ENCODE data around the gene INMT. TPM values are rescaled to one million over a fixed set of nuclear protein-coding genes. Genes with fewer than 3 reads are reported as not detected.

INMT gene
- total and polyA plus RNA-seq, 2 experiments from 2014 or later = 0.79 to 1.1 TPM

GRCh38 chr7:30787486-30787885 lies 35.6 kb downstream of the INMT start:
- H3K27me3 ChIP-seq (ENCODE audit: insufficient read depth) = no peaks in the 10 kb centered on the region
- H3K9me2 ChIP-seq (ENCODE audit: insufficient read depth) = no peaks in the 10 kb centered on the region
- no peaks in the 10 kb centered on the region for H3K36me3 ChIP-seq (ENCODE audit: insufficient read depth)
- no peaks in the 10 kb centered on the region for H3K27me3 Mint-ChIP-seq (ENCODE audit: insufficient read depth, low read depth, poor library complexity)
- no peak overlapping the region for H3K4me2 ChIP-seq
- no peaks in the 10 kb centered on the region for H3K79me2 ChIP-seq (replicated peaks; ENCODE audit: insufficient read depth)
- TF ChIP-seq ZNF114 (CRISPR knock-in tag; IDR thresholded peaks at IDR 0.05) = no peak
- TF ChIP-seq EZH2phosphoT487 (IDR thresholded peaks at IDR 0.05; ENCODE audit: unreplicated experiment) = no peak
- no peak for TF ChIP-seq CREB1 (CRISPR knock-in tag; IDR thresholded peaks at IDR 0.05; ENCODE audit: low read depth)
- TF ChIP-seq, protein P1, sequence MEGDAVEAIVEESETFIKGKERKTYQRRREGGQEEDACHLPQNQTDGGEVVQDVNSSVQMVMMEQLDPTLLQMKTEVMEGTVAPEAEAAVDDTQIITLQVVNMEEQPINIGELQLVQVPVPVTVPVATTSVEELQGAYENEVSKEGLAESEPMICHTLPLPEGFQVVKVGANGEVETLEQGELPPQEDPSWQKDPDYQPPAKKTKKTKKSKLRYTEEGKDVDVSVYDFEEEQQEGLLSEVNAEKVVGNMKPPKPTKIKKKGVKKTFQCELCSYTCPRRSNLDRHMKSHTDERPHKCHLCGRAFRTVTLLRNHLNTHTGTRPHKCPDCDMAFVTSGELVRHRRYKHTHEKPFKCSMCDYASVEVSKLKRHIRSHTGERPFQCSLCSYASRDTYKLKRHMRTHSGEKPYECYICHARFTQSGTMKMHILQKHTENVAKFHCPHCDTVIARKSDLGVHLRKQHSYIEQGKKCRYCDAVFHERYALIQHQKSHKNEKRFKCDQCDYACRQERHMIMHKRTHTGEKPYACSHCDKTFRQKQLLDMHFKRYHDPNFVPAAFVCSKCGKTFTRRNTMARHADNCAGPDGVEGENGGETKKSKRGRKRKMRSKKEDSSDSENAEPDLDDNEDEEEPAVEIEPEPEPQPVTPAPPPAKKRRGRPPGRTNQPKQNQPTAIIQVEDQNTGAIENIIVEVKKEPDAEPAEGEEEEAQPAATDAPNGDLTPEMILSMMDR (conservative IDR thresholded peaks at IDR 0.05; ENCODE audit: low read depth in 2 of 2) = no peak
- TF ChIP-seq, protein P2, sequence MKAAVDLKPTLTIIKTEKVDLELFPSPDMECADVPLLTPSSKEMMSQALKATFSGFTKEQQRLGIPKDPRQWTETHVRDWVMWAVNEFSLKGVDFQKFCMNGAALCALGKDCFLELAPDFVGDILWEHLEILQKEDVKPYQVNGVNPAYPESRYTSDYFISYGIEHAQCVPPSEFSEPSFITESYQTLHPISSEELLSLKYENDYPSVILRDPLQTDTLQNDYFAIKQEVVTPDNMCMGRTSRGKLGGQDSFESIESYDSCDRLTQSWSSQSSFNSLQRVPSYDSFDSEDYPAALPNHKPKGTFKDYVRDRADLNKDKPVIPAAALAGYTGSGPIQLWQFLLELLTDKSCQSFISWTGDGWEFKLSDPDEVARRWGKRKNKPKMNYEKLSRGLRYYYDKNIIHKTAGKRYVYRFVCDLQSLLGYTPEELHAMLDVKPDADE (IDR thresholded peaks at IDR 0.05) = no peak
- no peak for TF ChIP-seq EZH2 (IDR thresholded peaks at IDR 0.05; ENCODE audit: low read depth, unreplicated experiment)
- no peak for TF ChIP-seq JUNB (IDR thresholded peaks at IDR 0.05; ENCODE audit: unreplicated experiment)
- no peak for TF ChIP-seq ZNF331 (CRISPR knock-in tag; IDR thresholded peaks at IDR 0.05; ENCODE audit: low read depth)
- TF ChIP-seq, protein P3, sequence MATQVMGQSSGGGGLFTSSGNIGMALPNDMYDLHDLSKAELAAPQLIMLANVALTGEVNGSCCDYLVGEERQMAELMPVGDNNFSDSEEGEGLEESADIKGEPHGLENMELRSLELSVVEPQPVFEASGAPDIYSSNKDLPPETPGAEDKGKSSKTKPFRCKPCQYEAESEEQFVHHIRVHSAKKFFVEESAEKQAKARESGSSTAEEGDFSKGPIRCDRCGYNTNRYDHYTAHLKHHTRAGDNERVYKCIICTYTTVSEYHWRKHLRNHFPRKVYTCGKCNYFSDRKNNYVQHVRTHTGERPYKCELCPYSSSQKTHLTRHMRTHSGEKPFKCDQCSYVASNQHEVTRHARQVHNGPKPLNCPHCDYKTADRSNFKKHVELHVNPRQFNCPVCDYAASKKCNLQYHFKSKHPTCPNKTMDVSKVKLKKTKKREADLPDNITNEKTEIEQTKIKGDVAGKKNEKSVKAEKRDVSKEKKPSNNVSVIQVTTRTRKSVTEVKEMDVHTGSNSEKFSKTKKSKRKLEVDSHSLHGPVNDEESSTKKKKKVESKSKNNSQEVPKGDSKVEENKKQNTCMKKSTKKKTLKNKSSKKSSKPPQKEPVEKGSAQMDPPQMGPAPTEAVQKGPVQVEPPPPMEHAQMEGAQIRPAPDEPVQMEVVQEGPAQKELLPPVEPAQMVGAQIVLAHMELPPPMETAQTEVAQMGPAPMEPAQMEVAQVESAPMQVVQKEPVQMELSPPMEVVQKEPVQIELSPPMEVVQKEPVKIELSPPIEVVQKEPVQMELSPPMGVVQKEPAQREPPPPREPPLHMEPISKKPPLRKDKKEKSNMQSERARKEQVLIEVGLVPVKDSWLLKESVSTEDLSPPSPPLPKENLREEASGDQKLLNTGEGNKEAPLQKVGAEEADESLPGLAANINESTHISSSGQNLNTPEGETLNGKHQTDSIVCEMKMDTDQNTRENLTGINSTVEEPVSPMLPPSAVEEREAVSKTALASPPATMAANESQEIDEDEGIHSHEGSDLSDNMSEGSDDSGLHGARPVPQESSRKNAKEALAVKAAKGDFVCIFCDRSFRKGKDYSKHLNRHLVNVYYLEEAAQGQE (IDR thresholded peaks at IDR 0.05; ENCODE audit: unreplicated experiment) = no peak
- no peak for TF ChIP-seq STAT1 (IDR thresholded peaks at IDR 0.05; ENCODE audit: unreplicated experiment)
- TF ChIP-seq NANOG (IDR thresholded peaks at IDR 0.05; ENCODE audit: borderline replicate concordance) = no peak
- TF ChIP-seq ZNF462 (CRISPR knock-in tag; IDR thresholded peaks at IDR 0.05) = no peak
- no peak for TF ChIP-seq POLR2AphosphoS5 (IDR thresholded peaks at IDR 0.05; ENCODE audit: low read depth)
- H3K4me3 Mint-ChIP-seq = no peak overlapping the region
- peaks cover 7% of the 10 kb centered on the region for H3K36me3 Mint-ChIP-seq (ENCODE audit: low read depth)
- H3K4me1 Mint-ChIP-seq = peaks cover 12% of the 10 kb centered on the region; the same call in 2 of the 3 replicates
- H3K4me1 ChIP-seq (ENCODE audit: insufficient read depth) = no peaks in the 10 kb centered on the region
- no peaks in the 10 kb centered on the region for H4K20me1 ChIP-seq (replicated peaks; ENCODE audit: insufficient read depth)
- H3K4me3 ChIP-seq = no peak overlapping the region
- H3K9me3 Mint-ChIP-seq = no peaks in the 10 kb centered on the region
- H2AFZ ChIP-seq = no peak overlapping the region
- H3F3A ChIP-seq (replicated peaks; ENCODE audit: low read depth) = no peaks in the 10 kb centered on the region
- ATAC-seq (no peak), DNase-seq (ENCODE audit: low spot score) (no peak)
- H3K27ac Mint-ChIP-seq = no peak overlapping the region
- H3K27ac ChIP-seq (ENCODE audit: low read depth) = no peak overlapping the region

Data from GM23338 (cell line).